Activated naive CD4-positive, alpha-beta T cell treated with anti-CD3 and anti-CD28 coated beads, Interleukin-2, amount 50 U/mL, for 72 hours (primary cell): ENCODE data around the gene LIN7C. TPM values are rescaled to one million over a fixed set of nuclear protein-coding genes. Genes with fewer than 3 reads are reported as not detected.
"Not testable (repeated sequence)": the region's sequence is repeated elsewhere in the genome, so short reads cannot be mapped to it uniquely, and the experiment has no call there.

Source experiments
- ATAC-seq, 2 donors: fragments of 150-1000 bp; cut with Tn5 transposase; 2 replicates each; pipeline ENCODE4 v1.10.0; 2021; ENCODE audit warnings: mild to moderate bottlenecking in 2 of 2, moderate library complexity in 2 of 2
- DNase-seq, 2 donors: peaks; one replicate each; pipeline ENCODE4 v3.0.0; 2021 to 2022; ENCODE audit warnings: low spot score in 2 of 2
- H3K27ac Mint-ChIP-seq, 2 donors: one replicate each; pipeline ENCODE4 v1.8.0; 2022; ENCODE audit warnings: mild to moderate bottlenecking in 2 of 2, mixed read lengths in 2 of 2
- H3K36me3 Mint-ChIP-seq, 2 donors: one replicate each; pipeline ENCODE4 v1.8.0; 2022; ENCODE audit warnings: mixed read lengths in 2 of 2
- H3K9me3 Mint-ChIP-seq, 2 donors: one replicate each; pipeline ENCODE4 v1.8.0; 2022; ENCODE audit warnings: mixed read lengths in 2 of 2
- total RNA-seq, 2 donors: library from RNA; stranded (reverse); gene quantifications; one replicate each; pipeline ENCODE4 v1.2.3, GENCODE V29; 2022

Gene LIN7C
- total RNA-seq, 2 donors from 2014 or later, result 20.4 to 22.2 TPM

DNA sequence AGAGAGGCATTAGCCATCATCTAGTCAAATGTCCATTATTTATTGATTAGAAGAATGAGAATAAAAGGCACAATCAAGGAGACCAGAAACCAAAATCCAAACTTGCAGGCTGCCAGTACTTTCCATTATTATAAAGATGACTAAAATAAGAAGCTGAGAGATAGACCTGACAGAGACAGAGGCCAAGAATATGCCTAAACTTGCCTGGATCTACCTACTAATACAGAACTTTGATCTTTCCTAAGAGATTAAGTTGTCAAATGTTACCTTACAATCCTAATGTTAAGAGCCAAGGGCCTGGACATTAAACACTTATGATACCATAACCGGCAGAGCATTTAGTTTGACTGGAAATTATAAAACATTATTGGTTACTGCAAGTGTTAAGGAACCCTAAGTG is 40.2 kb downstream of the LIN7C start:
- DNase-seq (no peak), ATAC-seq (no peak)
- Mint-ChIP-seq H3K27ac (no peak overlapping the region), H3K9me3 (no peaks in the 10 kb centered on the region), H3K36me3 (no peaks in the 10 kb centered on the region)

- ATAC-seq (no peak), DNase-seq (no peak)
- no peak overlapping the region for H3K27ac Mint-ChIP-seq
- H3K9me3 Mint-ChIP-seq, result no peaks in the 10 kb centered on the region
- no peaks in the 10 kb centered on the region for H3K36me3 Mint-ChIP-seq
Measured at GRCh38 chr11:27465629-27466028, 40.9 kb downstream of the LIN7C start.

- ATAC-seq, result no peak
- Mint-ChIP-seq H3K27ac (no peak overlapping the region), H3K36me3 (no peaks in the 10 kb centered on the region), H3K9me3 (no peaks in the 10 kb centered on the region)
- no peak for DNase-seq
Measured at GRCh38 chr11:27464909-27465308, 41.7 kb downstream of the LIN7C start.

DNA sequence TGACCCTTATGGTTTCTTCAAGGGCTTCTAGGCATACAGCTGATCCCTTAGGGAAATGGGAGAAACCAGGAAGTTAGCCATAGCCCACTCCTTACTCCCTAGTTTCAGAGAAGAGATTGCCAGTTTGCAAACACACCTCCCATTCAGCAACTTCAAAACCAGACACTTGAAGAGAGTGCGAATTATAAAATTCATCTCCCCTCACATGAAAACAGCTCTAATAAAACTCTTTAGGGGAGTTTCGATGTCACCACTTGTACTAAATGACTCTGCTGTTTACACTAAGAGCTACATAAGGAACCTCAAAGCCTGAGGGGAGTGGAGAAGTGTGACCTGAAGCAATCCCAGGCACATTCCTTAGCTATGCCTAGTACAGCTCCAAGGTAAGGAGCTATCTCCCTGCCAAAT is 42.3 kb downstream of the LIN7C start:
- no peak for DNase-seq
- H3K27ac Mint-ChIP-seq, result no peak overlapping the region
- no peaks in the 10 kb centered on the region for H3K9me3 Mint-ChIP-seq
- H3K36me3 Mint-ChIP-seq, result no peaks in the 10 kb centered on the region
- ATAC-seq, result no peak

DNA sequence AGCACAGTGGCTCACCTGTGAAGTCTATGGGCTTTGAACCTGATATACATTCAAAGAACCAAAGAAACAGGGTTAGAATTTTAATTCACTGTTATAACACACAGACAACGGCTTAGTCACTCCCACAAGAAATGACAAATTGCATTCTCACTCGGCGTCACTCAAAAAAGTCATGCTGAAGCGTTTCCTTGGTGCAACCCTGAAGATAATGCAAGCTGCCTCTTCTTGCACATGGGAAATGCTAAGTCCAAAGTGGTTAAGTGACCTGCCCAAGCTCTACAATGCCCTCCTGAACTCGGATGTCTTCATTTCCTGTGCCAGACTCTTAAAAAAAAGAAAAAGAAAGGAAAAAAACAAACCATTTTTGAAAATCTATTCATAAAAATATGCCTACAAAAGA is 44.0 kb downstream of the LIN7C start:
- Mint-ChIP-seq H3K9me3 (no peaks in the 10 kb centered on the region), H3K27ac (no peak overlapping the region)
- ATAC-seq, result no peak

GRCh38 chr11:27460158-27460978 is 46.2 kb downstream of the LIN7C start:
- ATAC-seq, result no peak
- H3K27ac Mint-ChIP-seq, result no peak overlapping the region
- no peaks in the 10 kb centered on the region for H3K9me3 Mint-ChIP-seq
- DNase-seq, result no peak
- H3K36me3 Mint-ChIP-seq, result no peaks in the 10 kb centered on the region

More for the DNA sequence above, 44.0 kb downstream of the LIN7C start:
- DNase-seq, result no peak
- no peaks in the 10 kb centered on the region for H3K36me3 Mint-ChIP-seq

DNA sequence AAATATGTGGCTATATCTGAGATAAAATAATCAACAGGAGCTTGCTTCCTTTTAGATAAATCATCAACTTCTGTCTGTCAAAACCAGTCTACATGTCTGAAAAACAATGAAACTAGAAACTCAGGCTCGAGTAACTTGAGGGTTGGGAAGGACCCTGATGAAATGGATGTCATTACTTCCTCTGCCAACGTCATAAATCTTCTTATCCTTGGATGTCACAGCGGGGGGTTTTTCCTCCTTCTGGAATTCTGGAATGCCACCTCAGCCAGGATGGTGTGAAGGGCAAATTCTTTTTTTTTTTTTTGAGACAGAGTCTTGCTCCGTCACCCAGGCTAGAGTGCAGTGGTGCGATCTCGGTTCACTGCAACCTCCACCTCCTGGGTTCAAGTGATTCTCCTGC is 47.4 kb downstream of the LIN7C start:
- no peak for DNase-seq
- Mint-ChIP-seq H3K9me3 (no peaks in the 10 kb centered on the region), H3K36me3 (no peaks in the 10 kb centered on the region), H3K27ac (no peak overlapping the region)
- no peak for ATAC-seq

- Mint-ChIP-seq H3K9me3 (no peaks in the 10 kb centered on the region), H3K36me3 (no peaks in the 10 kb centered on the region), H3K27ac (no peak overlapping the region)
- ATAC-seq (no peak), DNase-seq (no peak)
Measured at GRCh38 chr11:27458182-27458581, 48.4 kb downstream of the LIN7C start.

DNA sequence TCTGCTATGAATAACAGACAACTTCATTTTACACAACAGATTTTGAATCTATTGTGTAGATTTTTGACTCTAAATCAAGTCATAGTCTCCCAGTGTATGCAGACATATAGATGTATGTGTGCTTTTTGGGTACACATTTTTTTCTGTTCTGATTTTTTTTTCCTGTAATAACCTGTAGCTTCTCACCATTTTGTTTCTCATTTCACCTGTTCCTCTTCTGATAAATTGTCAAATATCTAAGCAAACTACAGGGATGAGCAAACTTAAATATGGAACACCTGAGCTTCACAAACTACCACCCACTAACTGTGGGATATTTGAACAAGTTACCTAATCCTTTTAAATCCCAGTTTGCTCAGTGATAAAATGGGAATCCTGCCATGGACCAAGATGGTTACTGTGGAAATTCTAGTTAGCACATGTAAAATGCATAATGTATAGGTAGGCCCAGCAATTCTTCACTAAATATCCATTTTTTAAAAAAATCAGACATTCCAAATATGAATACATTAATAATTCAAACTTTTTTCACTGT is 49.7 kb downstream of the LIN7C start:
- no peaks in the 10 kb centered on the region for H3K36me3 Mint-ChIP-seq
- H3K9me3 Mint-ChIP-seq, result no peaks in the 10 kb centered on the region

DNA sequence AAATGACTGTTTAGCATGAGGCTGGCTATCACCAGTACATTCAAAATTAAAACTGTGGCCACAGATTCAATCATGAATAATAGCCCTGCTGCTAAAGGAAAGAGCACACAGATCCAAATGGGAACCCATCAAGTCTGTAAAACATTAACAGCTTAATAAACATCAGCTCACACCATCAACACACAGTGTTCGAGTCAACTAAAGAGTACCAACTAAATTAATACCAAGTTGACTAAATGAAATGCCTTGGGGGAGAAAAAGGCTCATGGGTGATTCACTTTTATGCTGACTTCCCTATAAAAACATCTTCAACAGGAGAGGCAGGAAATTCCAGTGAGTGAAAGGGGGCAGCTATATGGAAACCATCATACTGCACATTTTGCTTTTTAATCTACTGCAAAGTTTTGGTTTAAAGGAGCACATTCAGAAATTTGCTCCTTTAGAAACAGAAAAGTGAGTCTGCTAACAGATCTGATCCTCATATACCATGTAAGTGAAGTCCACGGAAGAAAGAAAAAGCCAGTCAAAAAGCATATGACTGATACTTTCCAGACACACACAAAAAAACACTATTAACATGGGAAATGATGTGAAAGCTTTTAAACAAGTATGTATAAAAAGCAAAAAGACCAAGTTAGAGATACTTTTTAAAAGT is 50.3 kb downstream of the LIN7C start:
- no peaks in the 10 kb centered on the region for H3K9me3 Mint-ChIP-seq
- no peak for DNase-seq
- H3K36me3 Mint-ChIP-seq, result no peaks in the 10 kb centered on the region
- no peak overlapping the region for H3K27ac Mint-ChIP-seq
- ATAC-seq, result no peak

More for the DNA sequence above, 49.7 kb downstream of the LIN7C start:
- no peak for ATAC-seq
- H3K27ac Mint-ChIP-seq, result no peak overlapping the region
- no peak for DNase-seq

DNA sequence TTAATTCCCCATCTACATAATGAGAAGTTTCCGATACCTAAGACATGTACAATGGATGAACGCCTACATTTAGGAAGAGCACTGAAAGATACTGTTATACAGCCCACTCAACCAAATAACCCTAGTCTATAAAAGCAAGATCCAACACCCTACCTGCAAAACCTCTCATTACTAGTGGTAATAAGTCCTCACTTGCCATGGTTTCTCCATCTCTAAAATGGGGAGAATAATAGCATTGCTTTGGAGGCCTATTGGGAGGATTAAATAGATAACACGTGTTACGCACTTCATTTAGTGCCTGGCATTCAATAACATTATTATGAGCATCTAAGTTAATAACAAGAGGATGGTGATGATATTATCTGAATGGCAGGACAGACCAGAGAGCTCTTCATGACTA is 50.9 kb downstream of the LIN7C start:
- Mint-ChIP-seq H3K9me3 (no peaks in the 10 kb centered on the region), H3K27ac (no peak overlapping the region), H3K36me3 (no peaks in the 10 kb centered on the region)
- ATAC-seq, result no peak
- no peak for DNase-seq

DNA sequence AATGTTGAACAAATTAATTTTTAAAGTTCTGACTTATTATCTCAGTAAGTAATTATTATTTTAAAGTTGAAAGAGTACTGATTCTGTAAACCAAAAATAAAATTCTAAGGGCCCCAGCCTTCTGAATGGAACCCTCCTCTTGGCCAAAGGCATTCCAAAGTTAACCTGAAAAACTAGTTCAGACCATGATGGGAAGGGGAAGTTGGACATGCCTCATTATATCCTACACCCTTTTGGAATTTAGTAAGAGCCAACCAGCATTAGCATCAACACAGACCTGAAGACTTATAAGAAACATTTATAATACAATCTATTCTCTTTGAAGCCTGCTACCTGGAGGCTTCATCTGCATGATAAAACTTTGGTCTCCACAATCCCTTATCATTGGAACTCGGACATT is 52.9 kb downstream of the LIN7C start:
- DNase-seq, result no peak
- no peaks in the 10 kb centered on the region for H3K36me3 Mint-ChIP-seq
- no peak for ATAC-seq
- no peaks in the 10 kb centered on the region for H3K9me3 Mint-ChIP-seq
- no peak overlapping the region for H3K27ac Mint-ChIP-seq

GRCh38 chr11:27452147-27452546 is 54.4 kb downstream of the LIN7C start:
- H3K36me3 Mint-ChIP-seq, result no peaks in the 10 kb centered on the region
- ATAC-seq (no peak), DNase-seq (no peak)
- H3K27ac Mint-ChIP-seq, result no peak overlapping the region
- no peaks in the 10 kb centered on the region for H3K9me3 Mint-ChIP-seq

DNA sequence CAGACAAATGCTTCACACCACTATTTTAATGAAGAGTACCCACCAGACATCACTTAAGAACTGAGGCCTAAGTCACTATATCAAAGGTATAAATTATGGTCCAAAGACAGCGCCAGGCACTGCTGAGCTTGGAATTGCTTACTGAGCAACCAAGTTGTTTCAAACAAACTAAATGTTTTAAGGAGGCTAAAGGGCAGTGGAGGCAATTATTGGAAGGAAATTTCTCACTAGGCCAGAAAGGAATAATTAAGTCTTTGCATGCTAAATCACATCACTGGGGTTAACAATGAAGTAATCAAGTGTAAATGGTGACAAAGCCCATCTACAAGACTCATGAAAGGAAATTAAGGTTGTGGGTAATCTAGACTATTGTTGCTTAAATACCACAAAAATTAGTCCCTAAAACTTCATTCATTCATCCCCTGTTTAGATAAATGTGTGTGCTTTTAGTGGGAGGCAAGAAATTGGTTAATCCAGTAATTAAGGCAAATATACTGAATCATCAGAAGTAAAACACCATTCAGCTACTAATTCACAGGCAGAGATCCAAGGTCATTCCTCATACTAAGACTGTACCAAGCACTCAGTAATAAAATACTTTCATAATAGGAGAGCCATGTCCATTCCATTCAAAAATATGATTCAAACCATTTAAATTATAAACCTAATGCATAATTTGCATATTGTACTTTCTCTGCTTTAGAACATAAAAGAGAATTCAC is 55.2 kb downstream of the LIN7C start:
- ATAC-seq (no peak), DNase-seq (no peak)
- Mint-ChIP-seq H3K27ac (no peak overlapping the region), H3K9me3 (no peaks in the 10 kb centered on the region), H3K36me3 (no peaks in the 10 kb centered on the region)

DNA sequence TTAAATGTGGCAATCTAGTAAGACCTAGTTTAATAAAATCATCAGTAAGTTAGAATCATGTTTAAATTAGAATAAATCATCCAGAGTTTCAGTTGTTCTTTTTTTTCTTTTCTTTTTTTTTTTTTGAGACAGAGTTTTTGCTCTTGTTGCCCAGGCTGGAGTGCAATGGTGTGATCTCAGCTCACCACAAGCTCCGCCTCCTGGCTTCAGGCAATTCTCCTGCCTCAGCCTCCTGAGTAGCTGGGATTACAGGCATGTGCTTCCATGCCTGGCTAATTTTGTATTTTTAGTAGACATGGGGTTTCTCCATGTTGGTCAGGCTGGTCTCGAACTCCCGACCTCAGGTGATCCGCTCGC is 58.4 kb downstream of the LIN7C start:
- not testable (repeated sequence) for ATAC-seq, H3K36me3 Mint-ChIP-seq, H3K27ac Mint-ChIP-seq, H3K9me3 Mint-ChIP-seq, DNase-seq

GRCh38 chr11:27447288-27448183 is 59.0 kb downstream of the LIN7C start:
- no peaks in the 10 kb centered on the region for H3K36me3 Mint-ChIP-seq
- H3K9me3 Mint-ChIP-seq, result no peaks in the 10 kb centered on the region
- ATAC-seq, result no peak
- H3K27ac Mint-ChIP-seq, result no peak overlapping the region
- DNase-seq, result no peak
